ENCODE measurements around the gene NSMF.

- TF ChIP-seq POLR2A (IDR thresholded peaks at IDR 0.05) (no peak), CTCF (IDR thresholded peaks at IDR 0.05) (no peak), EP300 (IDR thresholded peaks at IDR 0.05) (no peak), POLR2AphosphoS5 (IDR thresholded peaks at IDR 0.05) (no peak)
Observed at GRCh38 chr9:137427454-137428310, 31.5 kb downstream of the NSMF start.

All from stomach (tissue), 4 donors.